ENCODE measurements around the gene ACSF2.

The ACSF2 gene

GRCh38 chr17:50440838-50441829 lies 15.1 kb downstream of the ACSF2 start:
- Histone ChIP-seq H3K9ac (ENCODE audit: low read length in 2 of 2) (no peak overlapping the region), H3K4me1 (ENCODE audit: control insufficient read depth, insufficient read depth, low read length) (no peaks in the 10 kb centered on the region), H3K36me3 (ENCODE audit: control insufficient read depth in 2 of 2, insufficient read depth in 2 of 2, low read length in 2 of 2) (peaks cover 0 to 2% of the 10 kb centered on the region in 2 donors), H3K27me3 (ENCODE audit: control insufficient read depth in 1 of 2, insufficient read depth in 2 of 2, low read length in 2 of 2) (no peaks in the 10 kb centered on the region), H3K9me3 (ENCODE audit: control insufficient read depth in 2 of 2, low read length in 2 of 2) (no peaks in the 10 kb centered on the region), H3K4me3 (ENCODE audit: low read length in 2 of 2) (no peak overlapping the region), H3K27ac (ENCODE audit: low read length) (no peak overlapping the region)

- H3K4me1 ChIP-seq (ENCODE audit: control insufficient read depth, insufficient read depth, low read length) = no peaks in the 10 kb centered on the region
- H3K36me3 ChIP-seq (ENCODE audit: control insufficient read depth in 2 of 2, insufficient read depth in 2 of 2, low read length in 2 of 2) = peaks cover 0 to 2% of the 10 kb centered on the region in 2 donors
- no peak overlapping the region for H3K27ac ChIP-seq (ENCODE audit: low read length)
- H3K9ac ChIP-seq (ENCODE audit: low read length in 2 of 2) = no peak overlapping the region
- no peak overlapping the region for H3K4me3 ChIP-seq (ENCODE audit: low read length in 2 of 2)
- no peaks in the 10 kb centered on the region for H3K9me3 ChIP-seq (ENCODE audit: control insufficient read depth in 2 of 2, low read length in 2 of 2)
- H3K27me3 ChIP-seq (ENCODE audit: control insufficient read depth in 1 of 2, insufficient read depth in 2 of 2, low read length in 2 of 2) = no peaks in the 10 kb centered on the region
Observed at GRCh38 chr17:50443505-50443974, 17.5 kb downstream of the ACSF2 start.

DNA sequence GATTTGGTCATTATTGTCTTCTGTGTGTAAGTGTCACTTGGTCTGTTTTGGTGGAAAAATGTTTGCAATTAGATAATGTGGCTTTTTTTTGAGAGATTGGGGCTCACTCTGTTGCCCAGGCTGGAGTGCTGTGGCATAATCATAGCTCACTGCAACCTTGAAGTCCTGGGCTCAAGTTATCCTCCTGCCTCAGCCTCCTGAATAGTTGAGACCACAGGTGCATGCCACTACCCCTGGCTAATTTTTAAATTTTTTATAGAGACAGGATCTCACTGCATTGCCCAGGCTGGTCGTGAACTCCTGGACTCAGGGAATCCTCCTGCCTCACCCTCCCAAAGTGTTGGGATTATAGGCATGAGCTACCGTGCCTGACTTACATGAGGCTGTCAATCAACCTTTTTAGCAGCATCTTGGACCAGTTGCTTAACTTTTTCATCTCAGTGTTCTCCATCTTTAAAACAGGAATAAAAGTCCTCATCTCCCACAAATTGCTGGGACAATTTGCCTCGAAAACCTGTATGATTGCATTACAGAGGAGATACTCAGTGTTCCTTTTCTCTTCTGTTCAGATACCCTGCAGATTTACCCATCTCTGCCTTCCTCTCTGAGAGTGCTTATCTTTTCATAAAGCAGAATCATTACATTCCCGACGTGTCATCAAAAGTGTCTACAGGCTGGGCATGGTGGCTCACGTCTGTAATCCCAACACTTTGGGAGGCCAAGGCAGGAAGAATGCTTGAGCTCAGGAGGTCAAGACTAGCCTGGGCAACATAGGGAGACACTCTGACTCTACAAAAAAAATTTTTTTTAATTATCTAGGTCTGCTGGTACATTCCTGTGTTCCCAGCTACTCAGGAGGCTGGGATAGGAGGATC lies 19.1 kb downstream of the ACSF2 start:
- no peak overlapping the region for H3K9ac ChIP-seq (ENCODE audit: low read length in 2 of 2)
- no peaks in the 10 kb centered on the region for H3K27me3 ChIP-seq (ENCODE audit: control insufficient read depth in 1 of 2, insufficient read depth in 2 of 2, low read length in 2 of 2)
- no peak overlapping the region for H3K4me3 ChIP-seq (ENCODE audit: low read length in 2 of 2)
- no peaks in the 10 kb centered on the region for H3K4me1 ChIP-seq (ENCODE audit: control insufficient read depth, insufficient read depth, low read length)
- H3K27ac ChIP-seq (ENCODE audit: low read length) = no peak overlapping the region
- H3K36me3 ChIP-seq (ENCODE audit: control insufficient read depth in 2 of 2, insufficient read depth in 2 of 2, low read length in 2 of 2) = peaks cover 0 to 2% of the 10 kb centered on the region in 2 donors
- H3K9me3 ChIP-seq (ENCODE audit: control insufficient read depth in 2 of 2, low read length in 2 of 2) = no peaks in the 10 kb centered on the region

GRCh38 chr17:50445730-50446325 lies 19.8 kb downstream of the ACSF2 start:
- no peaks in the 10 kb centered on the region for H3K27me3 ChIP-seq (ENCODE audit: control insufficient read depth in 1 of 2, insufficient read depth in 2 of 2, low read length in 2 of 2)
- no peaks in the 10 kb centered on the region for H3K9me3 ChIP-seq (ENCODE audit: control insufficient read depth in 2 of 2, low read length in 2 of 2)
- H3K27ac ChIP-seq (ENCODE audit: low read length) = no peak overlapping the region
- peaks cover 0 to 2% of the 10 kb centered on the region in 2 donors for H3K36me3 ChIP-seq (ENCODE audit: control insufficient read depth in 2 of 2, insufficient read depth in 2 of 2, low read length in 2 of 2)
- H3K4me1 ChIP-seq (ENCODE audit: control insufficient read depth, insufficient read depth, low read length) = no peaks in the 10 kb centered on the region
- no peak overlapping the region for H3K9ac ChIP-seq (ENCODE audit: low read length in 2 of 2)
- H3K4me3 ChIP-seq (ENCODE audit: low read length in 2 of 2) = no peak overlapping the region

GRCh38 chr17:50447870-50448595 lies 22.0 kb downstream of the ACSF2 start:
- Histone ChIP-seq H3K9ac (ENCODE audit: low read length in 2 of 2) (no peak overlapping the region), H3K27ac (ENCODE audit: low read length) (no peak overlapping the region), H3K36me3 (ENCODE audit: control insufficient read depth in 2 of 2, insufficient read depth in 2 of 2, low read length in 2 of 2) (no peaks in the 10 kb centered on the region), H3K27me3 (ENCODE audit: control insufficient read depth in 1 of 2, insufficient read depth in 2 of 2, low read length in 2 of 2) (no peaks in the 10 kb centered on the region), H3K4me1 (ENCODE audit: control insufficient read depth, insufficient read depth, low read length) (no peaks in the 10 kb centered on the region), H3K9me3 (ENCODE audit: control insufficient read depth in 2 of 2, low read length in 2 of 2) (no peaks in the 10 kb centered on the region), H3K4me3 (ENCODE audit: low read length in 2 of 2) (no peak overlapping the region)

- Histone ChIP-seq H3K36me3 (ENCODE audit: control insufficient read depth in 2 of 2, insufficient read depth in 2 of 2, low read length in 2 of 2) (no peaks in the 10 kb centered on the region), H3K9ac (ENCODE audit: low read length in 2 of 2) (no peak overlapping the region), H3K4me1 (ENCODE audit: control insufficient read depth, insufficient read depth, low read length) (no peaks in the 10 kb centered on the region), H3K27ac (ENCODE audit: low read length) (no peak overlapping the region), H3K27me3 (ENCODE audit: control insufficient read depth in 1 of 2, insufficient read depth in 2 of 2, low read length in 2 of 2) (no peaks in the 10 kb centered on the region), H3K9me3 (ENCODE audit: control insufficient read depth in 2 of 2, low read length in 2 of 2) (no peaks in the 10 kb centered on the region), H3K4me3 (ENCODE audit: low read length in 2 of 2) (no peak overlapping the region)
Observed at GRCh38 chr17:50448643-50449042, 22.6 kb downstream of the ACSF2 start.

- Histone ChIP-seq H3K27me3 (ENCODE audit: control insufficient read depth in 1 of 2, insufficient read depth in 2 of 2, low read length in 2 of 2) (no peaks in the 10 kb centered on the region), H3K36me3 (ENCODE audit: control insufficient read depth in 2 of 2, insufficient read depth in 2 of 2, low read length in 2 of 2) (peaks cover 0 to 3% of the 10 kb centered on the region in 2 donors), H3K9ac (ENCODE audit: low read length in 2 of 2) (no peak overlapping the region), H3K9me3 (ENCODE audit: control insufficient read depth in 2 of 2, low read length in 2 of 2) (no peaks in the 10 kb centered on the region), H3K4me3 (ENCODE audit: low read length in 2 of 2) (no peak overlapping the region), H3K27ac (ENCODE audit: low read length) (no peak overlapping the region), H3K4me1 (ENCODE audit: control insufficient read depth, insufficient read depth, low read length) (no peaks in the 10 kb centered on the region)
Observed at GRCh38 chr17:50451943-50452629, 26.1 kb downstream of the ACSF2 start.

GRCh38 chr17:50452630-50453300 lies 26.7 kb downstream of the ACSF2 start:
- H3K36me3 ChIP-seq (ENCODE audit: control insufficient read depth in 2 of 2, insufficient read depth in 2 of 2, low read length in 2 of 2) = peaks cover 0 to 3% of the 10 kb centered on the region in 2 donors
- H3K9me3 ChIP-seq (ENCODE audit: control insufficient read depth in 2 of 2, low read length in 2 of 2) = no peaks in the 10 kb centered on the region
- no peak overlapping the region for H3K4me3 ChIP-seq (ENCODE audit: low read length in 2 of 2)
- no peak overlapping the region for H3K9ac ChIP-seq (ENCODE audit: low read length in 2 of 2)
- H3K4me1 ChIP-seq (ENCODE audit: control insufficient read depth, insufficient read depth, low read length) = no peaks in the 10 kb centered on the region
- H3K27me3 ChIP-seq (ENCODE audit: control insufficient read depth in 1 of 2, insufficient read depth in 2 of 2, low read length in 2 of 2) = no peaks in the 10 kb centered on the region
- no peak overlapping the region for H3K27ac ChIP-seq (ENCODE audit: low read length)

GRCh38 chr17:50453901-50454300 lies 27.9 kb downstream of the ACSF2 start:
- H3K36me3 ChIP-seq (ENCODE audit: control insufficient read depth in 2 of 2, insufficient read depth in 2 of 2, low read length in 2 of 2) = peaks cover 0 to 3% of the 10 kb centered on the region in 2 donors
- no peak overlapping the region for H3K9ac ChIP-seq (ENCODE audit: low read length in 2 of 2)
- no peaks in the 10 kb centered on the region for H3K4me1 ChIP-seq (ENCODE audit: control insufficient read depth, insufficient read depth, low read length)
- no peak overlapping the region for H3K4me3 ChIP-seq (ENCODE audit: low read length in 2 of 2)
- no peaks in the 10 kb centered on the region for H3K9me3 ChIP-seq (ENCODE audit: control insufficient read depth in 2 of 2, low read length in 2 of 2)
- no peaks in the 10 kb centered on the region for H3K27me3 ChIP-seq (ENCODE audit: control insufficient read depth in 1 of 2, insufficient read depth in 2 of 2, low read length in 2 of 2)
- H3K27ac ChIP-seq (ENCODE audit: low read length) = no peak overlapping the region
